Kidney epithelial cell (primary cell): ENCODE results near the gene CLCNKB. TPM values are rescaled to one million over a fixed set of nuclear protein-coding genes. Genes with fewer than 3 reads are reported as not detected.

Experiments used
- DNase-seq: peaks from one replicate; pipeline ENCODE4 v3.0.0-alpha.2; 2010; ENCODE audit warnings: low read depth
- H3K27me3 ChIP-seq: 2 replicates; pipeline ENCODE4 v1.6.0; 2011; ENCODE audit warnings: low read length; ENCODE audit not compliant: control insufficient read depth, insufficient read depth
- H3K36me3 ChIP-seq: 2 replicates; pipeline ENCODE4 v1.5.1; 2011; ENCODE audit warnings: low read length; ENCODE audit not compliant: control insufficient read depth, insufficient read depth
- H3K4me3 ChIP-seq: 2 replicates; pipeline ENCODE4 v1.5.1; 2011; ENCODE audit warnings: low read depth, mild to moderate bottlenecking, control low read depth, low read length
- CTCF ChIP-seq: IDR thresholded peaks from 2 replicates; pipeline ENCODE4 v1.5.1; 2011; ENCODE audit warnings: mild to moderate bottlenecking, moderate library complexity, low read length, control low read depth, inconsistent platforms; ENCODE audit not compliant: insufficient read depth, poor library complexity, severe bottlenecking
- total RNA-seq: library from RNA; depleted of rRNA; stranded (reverse); fragments of >200 nt; gene quantifications from 2 replicates; pipeline ENCODE4 v1.2.3, GENCODE V29; 2015

Gene CLCNKB
- total RNA-seq, 1 donor from 2014 or later = 0.50 TPM

GRCh38 chr1:16088351-16088911, 44.8 kb downstream of the CLCNKB start:
- DNase-seq = no peak
- Histone ChIP-seq H3K36me3 (no peaks in the 10 kb centered on the region), H3K4me3 (no peak overlapping the region), H3K27me3 (no peaks in the 10 kb centered on the region)
- TF ChIP-seq CTCF = no peak

- H3K27me3 ChIP-seq = no peaks in the 10 kb centered on the region
- peak; percentile 69 for DNase-seq
- no peak overlapping the region for H3K4me3 ChIP-seq
- H3K36me3 ChIP-seq = no peaks in the 10 kb centered on the region
- TF ChIP-seq CTCF = no peak
Observed at GRCh38 chr1:16088996-16089395, 45.4 kb downstream of the CLCNKB start.

GRCh38 chr1:16090076-16090826, 46.7 kb downstream of the CLCNKB start:
- Histone ChIP-seq H3K27me3 (no peaks in the 10 kb centered on the region), H3K36me3 (no peaks in the 10 kb centered on the region), H3K4me3 (no peak overlapping the region)
- DNase-seq = no peak
- TF ChIP-seq CTCF = no peak

- no peak for TF ChIP-seq CTCF
- no peak for DNase-seq
- Histone ChIP-seq H3K36me3 (no peaks in the 10 kb centered on the region), H3K27me3 (peaks cover 4% of the 10 kb centered on the region), H3K4me3 (no peak overlapping the region)
Observed at GRCh38 chr1:16091296-16091695, 47.7 kb downstream of the CLCNKB start.

- Histone ChIP-seq H3K27me3 (peaks cover 5% of the 10 kb centered on the region), H3K36me3 (no peaks in the 10 kb centered on the region), H3K4me3 (no peak overlapping the region)
- no peak for DNase-seq
- TF ChIP-seq CTCF = no peak
Observed at GRCh38 chr1:16092097-16092922, 48.7 kb downstream of the CLCNKB start.
